Measurements from ENCODE around the gene PITPNC1. TPM values are rescaled to one million over a fixed set of nuclear protein-coding genes. Genes with fewer than 3 reads are reported as not detected.
A peak's percentile ranks its signal among the peaks of the same experiment; 100 is the strongest.

The PITPNC1 gene
- total and polyA plus RNA-seq, 11 donors = 7.0 to 20.8 (median 11.3) TPM

- 75 to 88% (median 84%) methylated on average over 2 of the region's 2 CpGs for WGBS, 4 donors
- intact Hi-C loops (cut with DNase I) = loop anchor here in 4 of 10 donors (2.0 to 10.0 kb wide), 5 partner anchors 49 to 969 kb away; partner anchors contain the start of gene PITPNC1 (in 1 of the 4)
- peaks cover 0 to 6% (median 0%) of the 10 kb centered on the region in 12 donors for H3K4me1 ChIP-seq
- ATAC-seq = no peak
- no peak overlapping the region for H3K4me3 ChIP-seq
- no peaks in the 10 kb centered on the region for H3K9me3 ChIP-seq
- H3K36me3 ChIP-seq = peaks cover 0 to 4% (median 0%) of the 10 kb centered on the region in 9 donors
- H3K27ac ChIP-seq = no peak overlapping the region
- TF ChIP-seq POLR2A (IDR thresholded peaks at IDR 0.05) (no peak), CTCF (IDR thresholded peaks at IDR 0.05) (no peak)
- no peak for DNase-seq
- no peaks in the 10 kb centered on the region for H3K27me3 ChIP-seq
Measured at GRCh38 chr17:67686241-67686640, 309.2 kb downstream of the PITPNC1 start.

DNA sequence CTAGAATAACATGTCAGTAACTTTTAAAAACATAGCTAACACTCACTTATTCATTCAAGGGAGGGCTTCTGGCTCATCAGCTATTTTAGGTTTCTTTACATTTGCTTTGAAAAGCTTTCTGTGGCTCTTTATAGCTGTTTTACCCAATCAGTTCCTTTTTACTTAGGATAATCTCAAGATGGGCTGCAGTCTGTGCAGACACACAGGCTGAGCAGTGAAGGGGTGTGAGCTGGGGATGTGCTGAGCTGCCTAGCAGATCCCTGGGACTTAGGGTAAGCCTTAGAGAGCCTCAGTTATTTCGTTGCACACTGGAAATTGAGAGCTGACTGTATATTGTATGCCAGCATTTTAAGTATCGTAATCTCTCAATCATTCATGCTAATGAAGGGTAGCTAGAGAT lies 310.4 kb downstream of the PITPNC1 start:
- Histone ChIP-seq H3K9me3 (no peaks in the 10 kb centered on the region), H3K4me3 (no peak overlapping the region), H3K4me1 (peaks cover 0 to 6% (median 0%) of the 10 kb centered on the region in 12 donors), H3K36me3 (peaks cover 0 to 8% (median under 1%) of the 10 kb centered on the region in 9 donors), H3K27me3 (no peaks in the 10 kb centered on the region), H3K27ac (no peak overlapping the region)
- no peak for TF ChIP-seq CTCF (IDR thresholded peaks at IDR 0.05)
- TF ChIP-seq POLR2A (IDR thresholded peaks at IDR 0.05) = no peak
- intact Hi-C loops (cut with DNase I) = loop anchor here in 4 of 10 donors (2.0 to 10.0 kb wide), 5 partner anchors 50 to 970 kb away; partner anchors contain the start of gene PITPNC1 (in 1 of the 4)
- DNase-seq (no peak), ATAC-seq (no peak)
- 85 to 94% (median 93%) methylated on average over 2 of the region's 2 CpGs for WGBS, 4 donors

- Histone ChIP-seq H3K36me3 (peaks cover 0 to 29% (median 8%) of the 10 kb centered on the region in 9 donors), H3K9me3 (no peaks in the 10 kb centered on the region), H3K4me1 (peaks cover 0 to 6% (median 0%) of the 10 kb centered on the region in 12 donors), H3K27me3 (no peaks in the 10 kb centered on the region), H3K4me3 (no peak overlapping the region), H3K27ac (no peak overlapping the region)
- peak in 2 of 5 donors; percentile 25 to 41 for DNase-seq
- TF ChIP-seq CTCF (IDR thresholded peaks at IDR 0.05) = peak; percentile 67 to 86 (median 82)
- TF ChIP-seq POLR2A (IDR thresholded peaks at IDR 0.05) = no peak
- ATAC-seq = peak in 3 of 4 donors; percentile 52 to 66 (median 58)
- WGBS, 4 donors = 43 to 47% (median 45%) methylated on average over 2 of the region's 2 CpGs
- intact Hi-C loops (cut with DNase I) = loop anchor here in 8 of 10 donors (1.0 to 10.0 kb wide), 9 partner anchors 52 to 972 kb away; no protein-coding TSS in a partner anchor
Measured at GRCh38 chr17:67689534-67690177, 312.6 kb downstream of the PITPNC1 start.

DNA sequence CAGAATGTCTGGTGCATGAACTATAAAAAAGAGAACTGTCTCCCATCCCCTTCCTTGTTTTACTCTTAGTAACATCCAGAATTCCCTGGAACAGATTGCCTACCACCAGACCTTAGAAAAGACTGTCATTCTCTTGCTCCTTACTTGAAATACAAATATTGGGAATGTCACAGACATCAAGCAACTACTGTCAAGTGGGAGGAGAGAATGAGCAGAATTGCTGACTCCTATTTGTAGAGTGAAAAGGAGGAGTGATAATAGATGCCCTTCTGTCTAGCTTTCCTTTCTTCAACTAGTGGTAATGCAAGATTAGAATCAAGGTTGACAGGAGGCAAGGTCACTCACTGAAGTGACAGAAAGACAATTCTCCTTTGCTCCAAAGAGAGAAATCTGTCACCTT lies 316.7 kb downstream of the PITPNC1 start:
- Histone ChIP-seq H3K4me1 (peaks cover 0 to 6% (median 0%) of the 10 kb centered on the region in 12 donors), H3K36me3 (peaks cover 0 to 29% (median 6%) of the 10 kb centered on the region in 9 donors), H3K4me3 (no peak overlapping the region), H3K27me3 (no peaks in the 10 kb centered on the region), H3K27ac (no peak overlapping the region), H3K9me3 (no peaks in the 10 kb centered on the region)
- DNase-seq (no peak), ATAC-seq (no peak)
- TF ChIP-seq CTCF (IDR thresholded peaks at IDR 0.05) (no peak), POLR2A (IDR thresholded peaks at IDR 0.05) (no peak)
- intact Hi-C loops (cut with DNase I) = no loop called here
